HCT116 (cell line): ENCODE data around the gene PIAS4.

ENCODE experiments used
- CEBPB ChIP-seq: IDR thresholded peaks from 2 replicates; pipeline ENCODE4 v1.6.1; 2012; ENCODE audit warnings: low read depth
- CTCF ChIP-seq, 3 experiments: fragments of 200-600 bp in 1 of 3; sonication (generic) in 1 of 3; IDR thresholded peaks in 2 of 3; conservative IDR thresholded peaks in 1 of 3; 2 replicates each; pipeline ENCODE4 v1.5.1; 2012 to 2017; ENCODE audit warnings: low read depth in 2 of 3, low read length in 2 of 3, antibody characterized with exemption in 1 of 3, borderline replicate concordance in 1 of 3, control low read depth in 1 of 3, mild to moderate bottlenecking in 1 of 3, mixed read lengths in 1 of 3, mixed run types in 1 of 3, moderate library complexity in 1 of 3; ENCODE audit not compliant: insufficient read depth in 1 of 3
- EGR1 ChIP-seq: IDR thresholded peaks from 2 replicates; pipeline ENCODE4 v1.6.1; 2012; ENCODE audit warnings: low read depth
- EZH2phosphoT487 ChIP-seq: fragments of 200-600 bp; IDR thresholded peaks from 2 replicates; pipeline ENCODE4 v1.6.1; 2018; ENCODE audit warnings: antibody characterized with exemption, borderline replicate concordance
- JUND ChIP-seq: IDR thresholded peaks from 2 replicates; pipeline ENCODE4 v1.6.1; 2012
- MAX ChIP-seq: IDR thresholded peaks from 2 replicates; pipeline ENCODE4 v1.6.1; 2012
- POLR2A ChIP-seq: IDR thresholded peaks from 2 replicates; pipeline ENCODE4 v1.7.0; 2011; ENCODE audit warnings: borderline replicate concordance; ENCODE audit not compliant: insufficient read depth, insufficient read length; ENCODE audit errors: extremely low read depth
- SP1 ChIP-seq: IDR thresholded peaks from 2 replicates; pipeline ENCODE4 v1.6.1; 2012; ENCODE audit warnings: low read depth
- YY1 ChIP-seq: IDR thresholded peaks from 2 replicates; pipeline ENCODE4 v1.6.1; 2011; ENCODE audit warnings: low read length, low read depth, moderate library complexity, mild to moderate bottlenecking; ENCODE audit not compliant: insufficient replicate concordance; ENCODE audit errors: extremely low read depth
- TF ChIP-seq, protein P1 (sequence below): IDR thresholded peaks from 2 replicates; pipeline ENCODE4 v1.6.1; 2012; ENCODE audit warnings: low read depth

- no peak for TF ChIP-seq CTCF (IDR thresholded peaks at IDR 0.05 in 2 of 3, conservative IDR thresholded peaks at IDR 0.05 in 1 of 3; ENCODE audit: borderline replicate concordance in 1 of 3, insufficient read depth in 1 of 3, low read depth in 2 of 3, low read length in 2 of 3)
- TF ChIP-seq CEBPB = no peak
- no peak for TF ChIP-seq YY1
- TF ChIP-seq JUND = no peak
- TF ChIP-seq, protein P1, sequence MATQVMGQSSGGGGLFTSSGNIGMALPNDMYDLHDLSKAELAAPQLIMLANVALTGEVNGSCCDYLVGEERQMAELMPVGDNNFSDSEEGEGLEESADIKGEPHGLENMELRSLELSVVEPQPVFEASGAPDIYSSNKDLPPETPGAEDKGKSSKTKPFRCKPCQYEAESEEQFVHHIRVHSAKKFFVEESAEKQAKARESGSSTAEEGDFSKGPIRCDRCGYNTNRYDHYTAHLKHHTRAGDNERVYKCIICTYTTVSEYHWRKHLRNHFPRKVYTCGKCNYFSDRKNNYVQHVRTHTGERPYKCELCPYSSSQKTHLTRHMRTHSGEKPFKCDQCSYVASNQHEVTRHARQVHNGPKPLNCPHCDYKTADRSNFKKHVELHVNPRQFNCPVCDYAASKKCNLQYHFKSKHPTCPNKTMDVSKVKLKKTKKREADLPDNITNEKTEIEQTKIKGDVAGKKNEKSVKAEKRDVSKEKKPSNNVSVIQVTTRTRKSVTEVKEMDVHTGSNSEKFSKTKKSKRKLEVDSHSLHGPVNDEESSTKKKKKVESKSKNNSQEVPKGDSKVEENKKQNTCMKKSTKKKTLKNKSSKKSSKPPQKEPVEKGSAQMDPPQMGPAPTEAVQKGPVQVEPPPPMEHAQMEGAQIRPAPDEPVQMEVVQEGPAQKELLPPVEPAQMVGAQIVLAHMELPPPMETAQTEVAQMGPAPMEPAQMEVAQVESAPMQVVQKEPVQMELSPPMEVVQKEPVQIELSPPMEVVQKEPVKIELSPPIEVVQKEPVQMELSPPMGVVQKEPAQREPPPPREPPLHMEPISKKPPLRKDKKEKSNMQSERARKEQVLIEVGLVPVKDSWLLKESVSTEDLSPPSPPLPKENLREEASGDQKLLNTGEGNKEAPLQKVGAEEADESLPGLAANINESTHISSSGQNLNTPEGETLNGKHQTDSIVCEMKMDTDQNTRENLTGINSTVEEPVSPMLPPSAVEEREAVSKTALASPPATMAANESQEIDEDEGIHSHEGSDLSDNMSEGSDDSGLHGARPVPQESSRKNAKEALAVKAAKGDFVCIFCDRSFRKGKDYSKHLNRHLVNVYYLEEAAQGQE = no peak
- TF ChIP-seq POLR2A = no peak
- TF ChIP-seq EZH2phosphoT487 = no peak
- no peak for TF ChIP-seq EGR1
- TF ChIP-seq SP1 = no peak
- TF ChIP-seq MAX = no peak
These were observed 19.6 kb downstream of the PIAS4 start for GRCh38 chr19:4027146-4027545.
